ENCODE results near the gene PTPRQ. TPM values are rescaled to one million over a fixed set of nuclear protein-coding genes. Genes with fewer than 3 reads are reported as not detected.

Gene PTPRQ
- total RNA-seq, 1 donor from 2014 or later, result not detected

GRCh38 chr12:80717856-80718255 is 273.8 kb downstream of the PTPRQ start:
- DNase-seq (ENCODE audit: low read depth) (no peak), FAIRE-seq (no peak)
- H3K27me3 ChIP-seq (ENCODE audit: control insufficient read depth, insufficient read depth, low read length), result peaks cover 10% of the 10 kb centered on the region
- TF ChIP-seq CTCF (IDR thresholded peaks at IDR 0.05; ENCODE audit: insufficient read depth, low read length, severe bottlenecking), result no peak
- no peaks in the 10 kb centered on the region for H3K36me3 ChIP-seq (ENCODE audit: control insufficient read depth, insufficient read depth, low read length)
- H3K4me3 ChIP-seq (ENCODE audit: low read depth, low read length), result no peak overlapping the region

DNA sequence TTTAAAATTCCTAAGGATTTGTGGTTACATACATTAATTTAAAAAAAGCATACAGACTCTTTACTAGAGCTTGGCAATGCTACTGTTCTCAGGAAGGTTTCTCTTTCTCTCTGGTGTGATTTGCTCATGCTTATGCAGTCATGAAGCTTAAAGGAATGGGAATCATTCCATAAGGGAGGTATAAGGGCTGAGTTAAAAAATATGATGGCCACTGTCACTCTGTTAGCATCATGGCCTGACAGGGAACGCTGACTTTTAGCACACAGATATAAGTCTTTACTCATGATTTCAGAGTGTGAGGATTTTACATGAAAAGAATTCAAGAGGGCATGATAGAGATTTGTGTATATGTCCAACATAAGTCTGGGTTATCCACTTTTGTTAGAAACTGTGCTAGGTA is 276.5 kb downstream of the PTPRQ start:
- Histone ChIP-seq H3K27me3 (ENCODE audit: control insufficient read depth, insufficient read depth, low read length) (peaks cover 10% of the 10 kb centered on the region), H3K4me3 (ENCODE audit: low read depth, low read length) (no peak overlapping the region), H3K36me3 (ENCODE audit: control insufficient read depth, insufficient read depth, low read length) (no peaks in the 10 kb centered on the region)
- FAIRE-seq (no peak), DNase-seq (ENCODE audit: low read depth) (no peak)
- TF ChIP-seq CTCF (IDR thresholded peaks at IDR 0.05; ENCODE audit: insufficient read depth, low read length, severe bottlenecking), result no peak

GRCh38 chr12:80721326-80721725 is 277.3 kb downstream of the PTPRQ start:
- no peak for DNase-seq (ENCODE audit: low read depth)
- no peak for TF ChIP-seq CTCF (IDR thresholded peaks at IDR 0.05; ENCODE audit: insufficient read depth, low read length, severe bottlenecking)
- Histone ChIP-seq H3K36me3 (ENCODE audit: control insufficient read depth, insufficient read depth, low read length) (no peaks in the 10 kb centered on the region), H3K27me3 (ENCODE audit: control insufficient read depth, insufficient read depth, low read length) (peaks cover 7% of the 10 kb centered on the region), H3K4me3 (ENCODE audit: low read depth, low read length) (no peak overlapping the region)
- no peak for FAIRE-seq
